GM19452 (cell line): ENCODE data around the gene NT5DC3.
"Not testable (repeated sequence)": the region's sequence is repeated elsewhere in the genome, so short reads cannot be mapped to it uniquely, and the experiment has no call there.

ENCODE experiments used
- ATAC-seq: cut with Tn5 transposase; IDR thresholded peaks from one replicate; pipeline ENCODE4 v1.9.1; 2021; ENCODE audit not compliant: unreplicated experiment

NT5DC3 gene

DNA sequence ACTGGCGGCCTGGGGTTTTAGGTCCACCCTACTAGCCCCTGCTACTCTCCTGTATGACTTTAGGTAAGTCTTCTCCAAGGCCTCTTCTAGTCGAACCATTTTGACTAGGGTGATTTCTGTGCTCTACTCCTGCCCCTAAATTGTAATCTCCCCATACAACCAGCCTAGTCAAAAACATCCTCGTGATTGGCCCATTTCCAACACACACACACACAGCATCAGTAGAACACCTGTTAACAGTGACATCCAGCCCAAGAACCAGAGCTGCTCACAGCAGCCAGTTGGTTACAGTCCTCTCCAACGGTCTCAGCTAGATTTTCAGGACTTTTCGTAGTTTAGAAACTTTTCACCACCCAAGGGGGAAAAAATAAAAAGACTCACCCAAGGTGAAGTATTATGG, 30.9 kb downstream of the NT5DC3 start:
- ATAC-seq = no peak

DNA sequence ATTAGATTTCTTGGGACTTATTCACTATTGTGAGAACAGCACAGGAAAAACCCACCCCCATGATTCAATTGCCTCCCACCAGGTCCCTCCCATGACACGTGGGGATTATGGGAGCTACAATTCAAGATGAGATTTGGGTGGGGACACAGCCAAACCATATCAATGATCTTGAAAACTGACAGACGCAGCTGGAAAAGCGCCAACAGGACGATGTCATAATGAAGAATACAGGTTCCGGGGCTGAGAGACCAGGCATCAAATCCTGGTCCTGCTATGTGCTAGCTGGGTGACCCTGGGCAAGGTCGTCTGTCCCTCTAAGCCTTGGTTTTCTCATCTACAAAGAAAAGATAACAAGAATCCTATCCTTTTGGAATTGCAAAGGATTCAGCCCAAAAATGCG, 31.4 kb downstream of the NT5DC3 start:
- ATAC-seq = not testable (repeated sequence)

- no peak for ATAC-seq
Measured at GRCh38 chr12:103809154-103809553, 31.9 kb downstream of the NT5DC3 start.

- ATAC-seq = no peak
Measured at GRCh38 chr12:103808239-103808880, 32.7 kb downstream of the NT5DC3 start.

- ATAC-seq = no peak
Measured at GRCh38 chr12:103807561-103808238, 33.3 kb downstream of the NT5DC3 start.

DNA sequence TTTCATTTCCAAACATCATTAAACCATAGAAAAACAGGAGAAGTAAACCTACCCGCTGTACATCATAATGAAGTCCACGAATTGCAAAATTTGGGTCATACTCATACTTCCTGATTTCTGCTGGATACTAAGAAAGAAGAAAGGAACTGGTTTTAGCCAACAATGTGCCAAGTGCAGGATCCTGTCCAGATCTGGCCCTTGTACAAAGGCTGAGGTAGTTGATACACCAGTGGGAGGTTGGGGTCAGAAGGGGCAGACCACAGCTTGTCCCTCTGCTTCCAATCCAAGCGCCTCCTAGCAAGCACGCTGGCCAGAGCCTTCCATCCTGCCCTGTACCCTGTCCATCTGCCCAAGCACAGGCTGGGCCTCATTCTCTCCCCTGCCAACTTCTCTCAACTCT, 34.2 kb downstream of the NT5DC3 start:
- ATAC-seq = no peak

- no peak for ATAC-seq
Measured at GRCh38 chr12:103805655-103806360, 35.2 kb downstream of the NT5DC3 start.

- ATAC-seq = no peak
Measured at GRCh38 chr12:103803847-103804246, 37.2 kb downstream of the NT5DC3 start.

- no peak for ATAC-seq
Measured at GRCh38 chr12:103802586-103802886, 38.5 kb downstream of the NT5DC3 start.

- ATAC-seq = no peak
Measured at GRCh38 chr12:103801709-103802585, 39.1 kb downstream of the NT5DC3 start.

- ATAC-seq = no peak
Measured at GRCh38 chr12:103799857-103800771, 40.9 kb downstream of the NT5DC3 start.

DNA sequence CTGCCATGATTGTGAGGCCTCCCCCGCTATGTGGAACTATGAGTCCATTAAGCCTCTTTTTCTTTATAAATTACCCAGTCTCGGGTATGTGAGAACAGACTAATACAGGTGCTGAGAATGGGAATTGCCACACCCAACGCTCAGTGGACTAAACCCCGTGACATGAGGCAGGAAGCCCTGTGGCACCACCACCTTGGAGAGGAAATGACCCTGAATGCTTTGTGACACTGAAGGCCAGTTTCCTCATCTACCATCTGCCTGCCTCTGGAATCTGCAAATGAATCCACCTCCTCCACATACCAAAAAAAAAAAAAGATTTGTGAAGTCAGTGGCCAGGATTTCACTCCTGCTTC, 41.6 kb downstream of the NT5DC3 start:
- no peak for ATAC-seq

DNA sequence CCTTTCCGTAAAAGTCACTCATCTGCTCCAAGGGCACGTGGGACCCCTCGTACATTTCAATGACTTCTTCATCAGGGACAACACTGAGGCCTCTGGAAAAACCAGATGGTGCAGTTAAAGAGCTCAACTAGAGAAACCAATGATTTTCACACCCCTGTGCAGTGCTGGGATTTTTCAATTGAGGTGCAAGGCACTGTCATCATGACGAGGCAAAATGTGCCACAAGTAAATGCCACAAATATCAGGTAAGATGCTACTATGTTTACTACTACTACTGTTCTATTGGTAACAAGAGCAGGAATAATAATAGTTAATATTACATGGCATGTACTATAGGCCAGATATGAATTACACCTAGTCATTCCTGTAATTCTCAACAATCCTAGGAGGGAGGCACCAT, 42.4 kb downstream of the NT5DC3 start:
- ATAC-seq = no peak

- ATAC-seq = no peak
Measured at GRCh38 chr12:103794309-103795213, 46.5 kb downstream of the NT5DC3 start.

GRCh38 chr12:103793512-103794045, 47.5 kb downstream of the NT5DC3 start:
- ATAC-seq = no peak

GRCh38 chr12:103793046-103793445, 48.0 kb downstream of the NT5DC3 start:
- ATAC-seq = no peak

DNA sequence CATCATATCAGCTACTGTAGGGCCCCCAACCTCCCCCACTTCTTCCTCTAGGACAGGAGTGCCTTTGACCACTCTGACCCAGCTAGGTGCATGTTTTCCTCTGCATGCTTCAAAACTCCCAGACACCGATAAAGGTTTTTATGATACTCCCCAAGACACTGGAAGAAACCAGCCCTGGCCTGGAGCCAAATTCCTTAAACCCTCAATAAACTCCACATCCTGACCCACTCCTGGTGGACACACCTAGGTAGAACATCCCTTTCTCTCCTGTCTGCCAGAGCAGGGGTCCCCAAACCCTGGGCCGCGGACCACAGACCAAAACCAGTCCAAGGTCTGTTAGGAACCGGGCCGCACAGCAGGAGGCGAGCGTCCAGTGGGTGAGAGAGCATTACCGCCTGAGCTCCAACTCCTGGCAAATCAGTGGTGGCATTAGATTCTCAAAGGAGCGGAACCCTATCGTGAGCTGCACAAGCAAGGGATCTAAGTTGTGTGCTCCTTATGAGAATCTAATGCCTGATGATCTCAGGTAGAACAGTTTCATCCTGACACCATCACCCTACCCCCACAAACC, 49.6 kb downstream of the NT5DC3 start:
- ATAC-seq = no peak

DNA sequence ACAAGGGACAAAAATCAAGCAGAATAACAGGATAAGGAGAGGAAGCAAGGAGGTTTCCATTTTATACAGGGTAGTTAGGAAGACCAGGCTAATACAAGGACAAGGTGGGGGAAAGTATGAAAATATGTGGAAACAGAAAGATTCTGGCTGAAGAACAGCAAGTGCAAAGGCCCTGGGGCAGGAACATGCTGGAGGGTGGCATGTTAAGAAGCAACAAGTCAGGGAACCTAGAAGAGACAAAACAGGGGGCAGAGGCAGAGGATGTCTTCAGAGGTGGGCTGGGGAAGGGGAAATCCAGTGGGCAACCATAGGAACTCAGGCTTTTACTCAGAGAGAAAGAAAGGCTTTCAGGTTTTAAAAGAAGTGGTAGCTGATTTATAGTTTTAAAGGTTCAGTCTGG, 54.8 kb downstream of the NT5DC3 start:
- no peak for ATAC-seq
